NK-92 (cell line): ENCODE results near the gene BPIFB4.

ENCODE experiments used
- DNase-seq: peaks from one replicate; lab custom pipeline; 2025; ENCODE audit not compliant: unreplicated experiment; lab: John Stamatoyannopoulos, UW

Gene BPIFB4

DNA sequence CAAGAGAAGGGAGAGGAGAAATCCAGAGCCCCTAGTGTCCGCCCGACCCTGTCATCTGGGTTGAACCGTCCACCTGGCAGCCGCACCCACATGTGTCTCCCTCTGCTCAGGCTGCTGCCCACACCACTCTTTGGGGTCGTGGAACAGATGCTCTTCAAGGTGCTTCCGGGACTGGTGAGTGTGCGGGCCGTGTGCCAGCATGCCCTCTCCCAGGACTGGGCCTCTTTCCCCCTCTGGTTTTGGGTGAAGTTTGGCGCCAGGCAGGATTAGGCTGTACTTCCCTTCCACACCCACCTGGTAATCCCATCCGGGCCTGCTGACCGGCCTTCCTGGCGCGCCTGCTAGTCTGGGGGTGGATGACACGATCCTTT, 17.8 kb upstream of the BPIFB4 start:
- no peak for DNase-seq

DNA sequence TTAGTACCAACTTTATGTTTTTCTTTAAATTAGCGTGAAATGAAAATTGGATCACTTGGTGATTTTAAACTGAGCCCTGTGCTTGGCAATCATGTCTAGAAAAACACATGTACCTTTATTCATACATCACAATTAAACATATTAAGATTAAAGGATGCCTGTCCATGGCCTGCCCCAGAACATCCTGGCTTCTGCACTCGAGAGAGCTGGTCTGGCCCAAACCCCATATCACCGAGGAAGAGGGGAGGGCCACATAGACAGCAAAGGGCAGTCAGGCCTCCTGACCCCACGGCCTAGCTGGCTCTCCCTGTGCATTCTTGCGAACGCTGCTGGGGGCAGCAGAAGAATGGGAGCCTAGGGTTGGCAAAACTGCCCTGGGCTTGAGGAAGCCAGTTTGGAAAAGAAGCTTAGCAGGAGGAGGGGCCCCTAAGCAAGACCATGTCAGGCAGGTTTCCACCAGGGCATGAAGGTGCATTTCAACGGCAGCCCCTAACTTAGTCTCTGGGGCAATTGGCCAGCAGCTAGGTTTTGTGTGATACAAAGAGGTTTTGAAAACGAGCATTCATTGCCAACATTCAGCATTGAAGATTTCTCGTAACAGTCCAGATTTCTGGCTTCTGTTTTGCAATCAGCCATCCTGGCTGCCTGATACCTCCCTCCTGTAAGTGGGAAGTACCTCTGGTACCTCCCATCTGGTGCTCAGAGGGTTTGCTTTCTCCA, 17.2 kb upstream of the BPIFB4 start:
- no peak for DNase-seq

GRCh38 chr20:33062825-33063149, 16.7 kb upstream of the BPIFB4 start:
- DNase-seq: no peak

GRCh38 chr20:33063271-33063670, 16.2 kb upstream of the BPIFB4 start:
- no peak for DNase-seq

- DNase-seq: no peak
These were observed 14.7 kb upstream of the BPIFB4 start for GRCh38 chr20:33064572-33065287.

GRCh38 chr20:33065785-33066184, 13.7 kb upstream of the BPIFB4 start:
- DNase-seq: no peak

DNA sequence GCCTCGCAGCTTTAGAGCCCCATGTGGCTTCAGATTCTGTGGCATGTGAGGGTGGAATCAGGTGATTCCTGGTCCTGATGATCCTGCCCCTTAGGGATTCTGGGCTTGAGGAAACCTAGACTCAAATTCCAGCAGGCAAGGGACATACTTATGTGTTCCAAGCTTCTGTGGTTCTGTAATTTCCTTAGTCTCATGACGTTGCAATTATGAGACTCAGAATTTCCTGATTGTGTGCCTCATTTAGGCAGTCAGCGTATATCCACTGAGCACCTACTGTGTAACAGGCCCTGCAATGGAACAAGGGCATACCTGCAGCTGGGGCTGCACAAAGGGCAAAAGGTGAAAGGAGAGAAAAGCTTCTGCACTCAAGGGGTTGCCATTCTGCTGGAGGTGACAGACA, 11.6 kb upstream of the BPIFB4 start:
- no peak for DNase-seq

DNA sequence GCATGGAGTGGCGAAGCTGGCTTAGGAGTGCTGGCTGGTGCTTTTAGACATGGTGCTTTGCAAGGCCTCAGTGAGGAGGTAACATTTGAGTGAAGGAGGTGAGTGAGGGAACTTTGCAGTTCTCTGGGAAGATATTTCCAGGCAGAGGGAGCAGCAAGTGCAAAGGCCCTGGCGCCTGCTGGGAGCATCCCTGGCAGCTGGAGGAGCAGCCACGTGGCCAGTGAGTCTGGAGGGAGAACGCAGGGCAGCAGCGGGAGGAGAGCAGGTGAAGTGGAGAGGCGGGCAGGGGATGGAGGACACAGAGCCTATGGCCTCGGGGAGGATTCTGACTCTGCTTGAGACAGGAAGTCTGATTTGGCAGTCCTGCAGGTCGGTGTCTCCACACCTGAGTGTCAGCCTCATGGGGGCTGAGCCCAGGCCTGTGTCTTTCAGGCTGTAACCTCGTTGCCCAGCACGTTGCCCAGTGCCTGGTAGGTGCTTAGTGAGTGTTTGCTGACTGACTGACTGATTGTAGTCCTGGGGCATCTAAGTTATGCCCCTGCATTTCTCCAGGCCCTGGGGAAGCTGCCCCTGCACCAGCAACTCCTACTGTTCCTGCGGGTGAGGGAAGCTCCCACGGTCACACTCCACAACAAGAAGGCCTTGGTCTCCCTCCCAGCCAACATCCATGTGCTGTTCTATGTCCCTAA, 11.0 kb upstream of the BPIFB4 start:
- no peak for DNase-seq

DNA sequence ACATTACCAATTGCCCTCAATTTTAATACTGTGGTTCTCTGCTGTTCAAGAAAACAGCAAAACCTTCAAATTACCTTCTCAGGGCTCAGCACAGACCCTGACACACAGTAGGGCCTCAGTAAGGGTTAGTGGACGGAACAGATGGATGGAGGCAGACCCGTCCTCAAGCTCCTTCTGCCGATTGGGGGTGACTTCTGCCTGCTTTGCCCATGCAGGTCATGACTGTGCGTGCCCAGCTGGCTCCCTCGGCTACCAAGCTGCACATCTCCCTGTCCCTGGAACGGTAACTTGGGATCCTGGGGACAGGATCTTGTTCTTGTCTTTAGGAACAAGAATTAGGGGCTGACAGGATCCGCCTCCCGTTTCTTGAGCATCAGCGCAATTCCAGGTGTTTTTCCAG, 9.8 kb upstream of the BPIFB4 start:
- DNase-seq: no peak

GRCh38 chr20:33070111-33071053, 9.1 kb upstream of the BPIFB4 start:
- no peak for DNase-seq

DNA sequence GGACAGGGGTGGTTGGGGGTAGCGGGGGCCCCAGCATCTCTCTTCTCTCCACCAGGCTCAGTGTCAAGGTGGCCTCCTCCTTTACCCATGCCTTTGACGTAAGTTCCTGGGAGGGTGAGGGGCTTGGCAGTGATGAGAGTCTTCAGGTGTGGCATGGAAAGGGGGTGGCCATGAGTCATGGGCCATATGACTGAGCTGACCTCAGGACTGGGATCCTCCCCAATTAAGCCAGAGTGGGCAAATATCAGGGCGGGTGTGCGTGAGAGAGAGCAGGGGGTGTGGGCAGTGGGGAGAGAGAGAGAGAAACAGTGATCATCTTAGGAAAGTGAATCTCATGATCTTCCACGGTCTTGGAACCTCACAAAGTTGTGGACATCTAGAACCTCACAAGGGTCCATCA, 8.2 kb upstream of the BPIFB4 start:
- no peak for DNase-seq

DNA sequence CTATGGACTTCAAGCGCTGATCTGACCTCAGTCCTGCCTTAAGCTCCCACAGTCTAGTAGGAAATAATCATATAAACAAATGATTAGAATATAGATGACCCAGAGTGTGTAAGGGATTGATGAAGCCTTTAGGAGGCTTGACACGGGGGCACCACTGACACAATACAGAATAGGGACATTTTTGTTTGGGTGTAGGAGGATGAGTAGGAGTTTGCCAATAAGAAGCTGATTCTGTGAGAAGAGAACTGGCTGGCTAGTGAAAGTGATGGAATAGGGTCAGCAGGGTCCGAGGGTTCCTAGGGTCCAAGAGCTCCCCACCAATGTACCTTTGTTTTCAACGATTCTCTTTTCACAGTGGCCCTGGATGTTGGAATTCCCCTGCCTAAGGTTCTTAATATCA, 7.1 kb upstream of the BPIFB4 start:
- DNase-seq: no peak

- DNase-seq: no peak
These were observed 6.6 kb upstream of the BPIFB4 start for GRCh38 chr20:33072813-33073212.

- DNase-seq: no peak
These were observed 4.8 kb upstream of the BPIFB4 start for GRCh38 chr20:33074675-33075074.

GRCh38 chr20:33075281-33075680, 4.2 kb upstream of the BPIFB4 start:
- no peak for DNase-seq

DNA sequence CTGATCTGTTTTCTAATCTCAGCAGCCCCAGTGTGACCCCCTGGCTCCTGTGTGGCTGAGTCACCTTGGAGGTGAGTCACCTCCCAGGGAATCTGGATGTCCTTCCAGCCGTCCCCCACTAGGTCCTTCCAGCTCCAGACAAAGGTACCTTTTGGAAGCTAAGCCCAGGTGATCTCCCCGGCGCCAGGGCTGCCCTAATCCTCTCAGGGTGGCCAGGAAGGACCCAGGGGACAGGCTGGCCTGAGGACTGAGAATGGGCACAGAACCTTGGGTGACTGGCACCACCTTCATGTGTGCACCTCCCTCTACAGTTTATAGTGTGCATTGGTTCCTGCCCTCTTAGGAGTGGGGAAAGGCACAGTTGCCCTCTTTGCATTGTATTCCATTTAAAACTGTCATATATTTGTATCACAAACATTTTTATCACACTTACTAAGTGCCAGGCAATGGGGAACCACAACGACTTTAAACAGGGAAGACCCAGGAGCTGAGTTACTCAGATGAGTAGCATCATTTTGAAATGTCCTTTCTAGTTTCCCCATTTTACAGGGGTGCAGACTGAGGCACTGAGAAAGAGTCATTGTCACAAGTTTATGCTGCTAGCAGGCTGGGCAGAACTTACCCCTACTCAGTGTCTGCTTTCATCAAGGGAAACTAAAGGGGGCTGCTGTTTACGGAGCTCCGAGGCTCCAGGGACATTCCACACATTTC, 2.6 kb upstream of the BPIFB4 start:
- no peak for DNase-seq

- DNase-seq: no peak
These were observed 2.1 kb downstream of the BPIFB4 start for GRCh38 chr20:33081411-33082154.

- DNase-seq: no peak
These were observed 3.1 kb downstream of the BPIFB4 start for GRCh38 chr20:33082546-33082945.

DNA sequence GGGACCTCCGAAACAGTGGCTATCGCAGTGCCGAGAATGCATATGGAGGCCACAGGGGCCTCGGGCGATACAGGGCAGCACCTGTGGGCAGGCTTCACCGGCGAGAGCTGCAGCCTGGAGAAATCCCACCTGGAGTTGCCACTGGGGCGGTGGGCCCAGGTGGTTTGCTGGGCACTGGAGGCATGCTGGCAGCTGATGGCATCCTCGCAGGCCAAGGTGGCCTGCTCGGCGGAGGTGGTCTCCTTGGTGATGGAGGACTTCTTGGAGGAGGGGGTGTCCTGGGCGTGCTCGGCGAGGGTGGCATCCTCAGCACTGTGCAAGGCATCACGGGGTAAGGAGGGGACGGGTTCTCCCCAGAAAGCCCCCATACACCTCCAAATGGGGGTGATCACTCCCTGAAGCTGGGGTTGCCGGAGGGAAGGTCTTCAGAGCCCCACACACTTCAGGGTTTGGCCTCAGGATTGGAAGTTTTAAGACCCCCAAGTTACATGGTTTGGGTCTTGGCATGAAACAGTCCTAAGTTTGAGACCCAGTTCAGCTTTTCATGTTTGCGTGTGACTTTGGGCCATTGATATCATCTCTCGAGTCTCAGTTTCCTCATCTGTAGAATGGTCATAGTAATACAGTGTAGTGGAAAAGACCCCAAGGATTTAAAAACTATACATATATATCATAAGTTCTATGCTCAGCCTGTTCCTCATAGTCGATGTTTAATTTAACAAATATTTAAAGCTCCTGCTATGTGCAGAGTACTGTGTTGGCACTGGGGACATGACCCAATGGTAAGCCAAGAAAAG, 4.3 kb downstream of the BPIFB4 start:
- DNase-seq: no peak
